ENCODE results near the gene TBC1D10B.

Gene TBC1D10B

GRCh38 chr16:30369091-30369937 lies 980 bp downstream of the TBC1D10B start:
- peaks cover 13 to 40% of the 10 kb centered on the region in 2 donors for H3K4me1 ChIP-seq (ENCODE audit: control insufficient read depth in 1 of 2, insufficient read depth in 2 of 2, low read length in 2 of 2)
- H3K27me3 ChIP-seq (ENCODE audit: low read depth, low read length) = no peaks in the 10 kb centered on the region
- H3K9me3 ChIP-seq (ENCODE audit: control insufficient read depth in 1 of 2, low read length in 2 of 2) = no peaks in the 10 kb centered on the region
- peak overlapping the region; percentile 74 for H3K27ac ChIP-seq (ENCODE audit: low read length)
- H3K36me3 ChIP-seq (ENCODE audit: control insufficient read depth in 1 of 2, insufficient read depth in 2 of 2, low read length in 2 of 2) = peaks cover 8 to 11% of the 10 kb centered on the region in 2 donors
- peak overlapping the region; percentile 62 to 94 for H3K4me3 ChIP-seq (ENCODE audit: low read depth in 1 of 2, low read length in 2 of 2)

GRCh38 chr16:30368792-30369090 lies 1.6 kb downstream of the TBC1D10B start:
- Histone ChIP-seq H3K4me3 (ENCODE audit: low read depth in 1 of 2, low read length in 2 of 2) (peak overlapping the region; percentile 62 to 94), H3K4me1 (ENCODE audit: control insufficient read depth in 1 of 2, insufficient read depth in 2 of 2, low read length in 2 of 2) (peaks cover 13 to 40% of the 10 kb centered on the region in 2 donors), H3K27ac (ENCODE audit: low read length) (peak overlapping the region; percentile 74), H3K36me3 (ENCODE audit: control insufficient read depth in 1 of 2, insufficient read depth in 2 of 2, low read length in 2 of 2) (peaks cover 8 to 14% of the 10 kb centered on the region in 2 donors), H3K9me3 (ENCODE audit: control insufficient read depth in 1 of 2, low read length in 2 of 2) (no peaks in the 10 kb centered on the region), H3K27me3 (ENCODE audit: low read depth, low read length) (no peaks in the 10 kb centered on the region)

- H3K36me3 ChIP-seq (ENCODE audit: control insufficient read depth in 1 of 2, insufficient read depth in 2 of 2, low read length in 2 of 2) = peaks cover 11 to 18% of the 10 kb centered on the region in 2 donors
- H3K27ac ChIP-seq (ENCODE audit: low read length) = peak overlapping the region; percentile 74
- H3K27me3 ChIP-seq (ENCODE audit: low read depth, low read length) = no peaks in the 10 kb centered on the region
- peak overlapping the region; percentile 62 to 94 for H3K4me3 ChIP-seq (ENCODE audit: low read depth in 1 of 2, low read length in 2 of 2)
- H3K4me1 ChIP-seq (ENCODE audit: control insufficient read depth in 1 of 2, insufficient read depth in 2 of 2, low read length in 2 of 2) = peaks cover 13 to 40% of the 10 kb centered on the region in 2 donors
- H3K9me3 ChIP-seq (ENCODE audit: control insufficient read depth in 1 of 2, low read length in 2 of 2) = no peaks in the 10 kb centered on the region
Observed at GRCh38 chr16:30368122-30368791, 2.0 kb downstream of the TBC1D10B start.

GRCh38 chr16:30367349-30368009 lies 2.8 kb downstream of the TBC1D10B start:
- Histone ChIP-seq H3K27me3 (ENCODE audit: low read depth, low read length) (no peaks in the 10 kb centered on the region), H3K4me1 (ENCODE audit: control insufficient read depth in 1 of 2, insufficient read depth in 2 of 2, low read length in 2 of 2) (peaks cover 13 to 40% of the 10 kb centered on the region in 2 donors), H3K36me3 (ENCODE audit: control insufficient read depth in 1 of 2, insufficient read depth in 2 of 2, low read length in 2 of 2) (peaks cover 16 to 23% of the 10 kb centered on the region in 2 donors), H3K4me3 (ENCODE audit: low read depth in 1 of 2, low read length in 2 of 2) (peak overlapping the region; percentile 62 to 94), H3K9me3 (ENCODE audit: control insufficient read depth in 1 of 2, low read length in 2 of 2) (no peaks in the 10 kb centered on the region), H3K27ac (ENCODE audit: low read length) (peak overlapping the region; percentile 74)

GRCh38 chr16:30366511-30366910 lies 3.8 kb downstream of the TBC1D10B start:
- H3K9me3 ChIP-seq (ENCODE audit: control insufficient read depth in 1 of 2, low read length in 2 of 2) = no peaks in the 10 kb centered on the region
- no peak overlapping the region for H3K27ac ChIP-seq (ENCODE audit: low read length)
- H3K36me3 ChIP-seq (ENCODE audit: control insufficient read depth in 1 of 2, insufficient read depth in 2 of 2, low read length in 2 of 2) = peaks cover 20 to 23% of the 10 kb centered on the region in 2 donors
- H3K4me1 ChIP-seq (ENCODE audit: control insufficient read depth in 1 of 2, insufficient read depth in 2 of 2, low read length in 2 of 2) = peaks cover 13 to 38% of the 10 kb centered on the region in 2 donors
- no peak overlapping the region for H3K4me3 ChIP-seq (ENCODE audit: low read depth in 1 of 2, low read length in 2 of 2)
- H3K27me3 ChIP-seq (ENCODE audit: low read depth, low read length) = no peaks in the 10 kb centered on the region

GRCh38 chr16:30365200-30365599 lies 5.1 kb downstream of the TBC1D10B start:
- no peak overlapping the region for H3K27ac ChIP-seq (ENCODE audit: low read length)
- no peaks in the 10 kb centered on the region for H3K27me3 ChIP-seq (ENCODE audit: low read depth, low read length)
- no peak overlapping the region for H3K4me3 ChIP-seq (ENCODE audit: low read depth in 1 of 2, low read length in 2 of 2)
- H3K4me1 ChIP-seq (ENCODE audit: control insufficient read depth in 1 of 2, insufficient read depth in 2 of 2, low read length in 2 of 2) = peaks cover 13 to 34% of the 10 kb centered on the region in 2 donors
- H3K9me3 ChIP-seq (ENCODE audit: control insufficient read depth in 1 of 2, low read length in 2 of 2) = no peaks in the 10 kb centered on the region
- H3K36me3 ChIP-seq (ENCODE audit: control insufficient read depth in 1 of 2, insufficient read depth in 2 of 2, low read length in 2 of 2) = peaks cover 20 to 28% of the 10 kb centered on the region in 2 donors

GRCh38 chr16:30361180-30361579 lies 9.1 kb downstream of the TBC1D10B start:
- no peaks in the 10 kb centered on the region for H3K9me3 ChIP-seq (ENCODE audit: control insufficient read depth in 1 of 2, low read length in 2 of 2)
- H3K4me1 ChIP-seq (ENCODE audit: control insufficient read depth in 1 of 2, insufficient read depth in 2 of 2, low read length in 2 of 2) = peaks cover 0 to 23% of the 10 kb centered on the region in 2 donors
- H3K36me3 ChIP-seq (ENCODE audit: control insufficient read depth in 1 of 2, insufficient read depth in 2 of 2, low read length in 2 of 2) = peaks cover 31 to 63% of the 10 kb centered on the region in 2 donors
- H3K27me3 ChIP-seq (ENCODE audit: low read depth, low read length) = no peaks in the 10 kb centered on the region
- no peak overlapping the region for H3K27ac ChIP-seq (ENCODE audit: low read length)
- H3K4me3 ChIP-seq (ENCODE audit: low read depth in 1 of 2, low read length in 2 of 2) = no peak overlapping the region

- Histone ChIP-seq H3K27ac (ENCODE audit: low read length) (no peak overlapping the region), H3K36me3 (ENCODE audit: control insufficient read depth in 1 of 2, insufficient read depth in 2 of 2, low read length in 2 of 2) (peaks cover 23 to 57% of the 10 kb centered on the region in 2 donors)
Observed at GRCh38 chr16:30359871-30360170, 10.5 kb downstream of the TBC1D10B start.

GRCh38 chr16:30358990-30359870 lies 11.1 kb downstream of the TBC1D10B start:
- H3K4me1 ChIP-seq (ENCODE audit: control insufficient read depth in 1 of 2, insufficient read depth in 2 of 2, low read length in 2 of 2) = peaks cover under 1 to 25% of the 10 kb centered on the region in 2 donors
- no peaks in the 10 kb centered on the region for H3K27me3 ChIP-seq (ENCODE audit: low read depth, low read length)
- H3K9me3 ChIP-seq (ENCODE audit: control insufficient read depth in 1 of 2, low read length in 2 of 2) = no peaks in the 10 kb centered on the region
- no peak overlapping the region for H3K27ac ChIP-seq (ENCODE audit: low read length)
- H3K36me3 ChIP-seq (ENCODE audit: control insufficient read depth in 1 of 2, insufficient read depth in 2 of 2, low read length in 2 of 2) = peaks cover 23 to 51% of the 10 kb centered on the region in 2 donors
- no peak overlapping the region for H3K4me3 ChIP-seq (ENCODE audit: low read depth in 1 of 2, low read length in 2 of 2)

More at GRCh38 chr16:30359871-30360170, 10.5 kb downstream of the TBC1D10B start:
- Histone ChIP-seq H3K4me3 (ENCODE audit: low read depth in 1 of 2, low read length in 2 of 2) (no peak overlapping the region), H3K27me3 (ENCODE audit: low read depth, low read length) (no peaks in the 10 kb centered on the region), H3K4me1 (ENCODE audit: control insufficient read depth in 1 of 2, insufficient read depth in 2 of 2, low read length in 2 of 2) (peaks cover 0 to 21% of the 10 kb centered on the region in 2 donors), H3K9me3 (ENCODE audit: control insufficient read depth in 1 of 2, low read length in 2 of 2) (no peaks in the 10 kb centered on the region)

GRCh38 chr16:30358577-30358936 lies 11.7 kb downstream of the TBC1D10B start:
- no peaks in the 10 kb centered on the region for H3K27me3 ChIP-seq (ENCODE audit: low read depth, low read length)
- peaks cover 23 to 52% of the 10 kb centered on the region in 2 donors for H3K36me3 ChIP-seq (ENCODE audit: control insufficient read depth in 1 of 2, insufficient read depth in 2 of 2, low read length in 2 of 2)
- H3K4me1 ChIP-seq (ENCODE audit: control insufficient read depth in 1 of 2, insufficient read depth in 2 of 2, low read length in 2 of 2) = peaks cover 6 to 32% of the 10 kb centered on the region in 2 donors
- H3K4me3 ChIP-seq (ENCODE audit: low read depth in 1 of 2, low read length in 2 of 2) = no peak overlapping the region
- no peaks in the 10 kb centered on the region for H3K9me3 ChIP-seq (ENCODE audit: control insufficient read depth in 1 of 2, low read length in 2 of 2)
- H3K27ac ChIP-seq (ENCODE audit: low read length) = no peak overlapping the region
